HG03558 (cell line): ENCODE measurements around the gene HUWE1.
"Not testable (repeated sequence)": the region's sequence is repeated elsewhere in the genome, so short reads cannot be mapped to it uniquely, and the experiment has no call there.

Experiments
- ATAC-seq: cut with Tn5 transposase; IDR thresholded peaks from one replicate; pipeline ENCODE4 v1.9.1; 2021; ENCODE audit warnings: moderate number of reproducible peaks; ENCODE audit not compliant: unreplicated experiment; ENCODE audit errors: extremely low read depth

Gene HUWE1

GRCh38 chrX:53538781-53539180 lies 147.7 kb downstream of the HUWE1 start:
- no peak for ATAC-seq

GRCh38 chrX:53531255-53531966 lies 155.1 kb downstream of the HUWE1 start:
- not testable (repeated sequence) for ATAC-seq

GRCh38 chrX:53526999-53527398 lies 159.5 kb downstream of the HUWE1 start:
- ATAC-seq: no peak

- no peak for ATAC-seq
Observed at GRCh38 chrX:53511322-53511721, 175.2 kb downstream of the HUWE1 start.

GRCh38 chrX:53504035-53504434 lies 182.5 kb downstream of the HUWE1 start:
- not testable (repeated sequence) for ATAC-seq

- no peak for ATAC-seq
Observed at GRCh38 chrX:53494436-53494835, 192.1 kb downstream of the HUWE1 start.

GRCh38 chrX:53486285-53486684 lies 200.2 kb downstream of the HUWE1 start:
- no peak for ATAC-seq

GRCh38 chrX:53483838-53484405 lies 202.6 kb downstream of the HUWE1 start:
- ATAC-seq: no peak

GRCh38 chrX:53483416-53483815 lies 203.1 kb downstream of the HUWE1 start:
- ATAC-seq: no peak
